Activated T-helper 1 cell treated with Interleukin-2 at 50 U/mL for 16 hours (primary cell): Measurements from ENCODE around the gene USP1.

Source experiments
- DNase-seq: peaks from one replicate; pipeline ENCODE4 v3.0.0-alpha.2; 2020; ENCODE audit warnings: low read depth

USP1 gene

GRCh38 chr1:62436466-62437272, at the start of gene USP1:
TSS of gene USP1 (plus strand) at chr1:62437049. CDS start at chr1:62439868, 2,819 bp downstream.
- DNase-seq = peak; percentile 91

- DNase-seq = no peak
Observed at GRCh38 chr1:62389531-62389930, 47.3 kb upstream of the USP1 start.

GRCh38 chr1:62390071-62390470, 46.8 kb upstream of the USP1 start:
- DNase-seq = no peak

- no peak for DNase-seq
Observed at GRCh38 chr1:62391369-62391971, 45.4 kb upstream of the USP1 start.

GRCh38 chr1:62392951-62393350, 43.9 kb upstream of the USP1 start:
- no peak for DNase-seq

GRCh38 chr1:62394646-62395045, 42.2 kb upstream of the USP1 start:
- DNase-seq = no peak

GRCh38 chr1:62395291-62395690, 41.6 kb upstream of the USP1 start:
- no peak for DNase-seq

GRCh38 chr1:62396871-62397270, 40.0 kb upstream of the USP1 start:
- no peak for DNase-seq

- DNase-seq = no peak
Observed at GRCh38 chr1:62397301-62397700, 39.5 kb upstream of the USP1 start.

- no peak for DNase-seq
Observed at GRCh38 chr1:62398377-62398776, 38.5 kb upstream of the USP1 start.

- no peak for DNase-seq
Observed at GRCh38 chr1:62401034-62401760, 35.7 kb upstream of the USP1 start.

- no peak for DNase-seq
Observed at GRCh38 chr1:62405247-62405646, 31.6 kb upstream of the USP1 start.

- DNase-seq = no peak
Observed at GRCh38 chr1:62406576-62406975, 30.3 kb upstream of the USP1 start.

GRCh38 chr1:62407398-62408009, 29.3 kb upstream of the USP1 start:
- DNase-seq = no peak

- DNase-seq = no peak
Observed at GRCh38 chr1:62415687-62416086, 21.2 kb upstream of the USP1 start.

- no peak for DNase-seq
Observed at GRCh38 chr1:62417351-62417999, 19.4 kb upstream of the USP1 start.

GRCh38 chr1:62420214-62420613, 16.6 kb upstream of the USP1 start:
- no peak for DNase-seq

GRCh38 chr1:62423580-62424242, 13.1 kb upstream of the USP1 start:
- no peak for DNase-seq

- no peak for DNase-seq
Observed at GRCh38 chr1:62424411-62424810, 12.4 kb upstream of the USP1 start.

GRCh38 chr1:62425041-62425440, 11.8 kb upstream of the USP1 start:
- DNase-seq = no peak

GRCh38 chr1:62426237-62426636, 10.6 kb upstream of the USP1 start:
- DNase-seq = no peak

- no peak for DNase-seq
Observed at GRCh38 chr1:62426794-62427193, 10.1 kb upstream of the USP1 start.
